Mammary epithelial cell (primary cell): Measurements from ENCODE around the gene SLC27A6.

ENCODE experiments used
- CTCF ChIP-seq, 2 donors: IDR thresholded peaks in 1 of 2; conservative IDR thresholded peaks in 1 of 2; 2 replicates each; pipeline ENCODE4 v1.5.1; 2011 to 2012; ENCODE audit warnings: inconsistent platforms in 2 of 2, low read length in 2 of 2, mild to moderate bottlenecking in 2 of 2, control low read depth in 1 of 2, low read depth in 1 of 2; ENCODE audit not compliant: insufficient read depth in 1 of 2; ENCODE audit errors: extremely low read depth in 1 of 2
- EZH2 ChIP-seq: IDR thresholded peaks from 2 replicates; pipeline ENCODE4 v1.6.1; 2012; ENCODE audit warnings: low read length, inconsistent platforms, borderline replicate concordance

GRCh38 chr5:129002527-129002842 lies 37.2 kb downstream of the SLC27A6 start:
- no peak for TF ChIP-seq CTCF (conservative IDR thresholded peaks at IDR 0.05 in 1 of 2, IDR thresholded peaks at IDR 0.05 in 1 of 2; ENCODE audit: extremely low read depth in 1 of 2, insufficient read depth in 1 of 2, low read depth in 1 of 2, low read length in 2 of 2)
- TF ChIP-seq EZH2 = no peak
